DMS 273 treated with DMSO at 0.1 percent for 48 hours (cell line): ENCODE results near the gene RNF214.
"Not testable (repeated sequence)": the region's sequence is repeated elsewhere in the genome, so short reads cannot be mapped to it uniquely, and the experiment has no call there.

Experiments
- DNase-seq: peaks from one replicate; lab custom pipeline; 2025; lab: John Stamatoyannopoulos, UW

RNF214 gene

GRCh38 chr11:117232092-117232878, at the start of gene RNF214:
Gene RNF214, plus strand, starts transcription at chr11:117232671. Its CDS starts 1,602 bp downstream, at chr11:117234273.
- DNase-seq: peak; percentile 0

DNA sequence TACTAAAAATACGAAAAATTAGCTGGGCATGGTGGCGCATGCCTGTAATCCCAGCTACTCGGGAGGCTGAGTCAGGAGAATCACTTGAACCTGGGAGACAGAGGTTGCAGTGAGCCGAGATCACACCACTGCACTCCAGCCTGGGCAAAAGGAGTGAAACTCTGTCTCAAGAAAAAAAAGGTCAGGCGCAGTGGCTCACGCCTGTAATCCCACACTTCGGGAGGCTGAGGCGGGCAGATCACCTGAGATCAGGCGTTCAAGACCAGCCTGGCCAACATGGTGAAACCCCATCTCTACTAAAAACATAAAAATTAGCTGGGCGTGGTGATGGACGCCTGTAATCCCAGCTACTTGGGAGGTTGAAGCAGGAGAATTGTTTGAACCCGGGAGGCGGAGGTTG, 49.3 kb upstream of the RNF214 start:
- DNase-seq: not testable (repeated sequence)

DNA sequence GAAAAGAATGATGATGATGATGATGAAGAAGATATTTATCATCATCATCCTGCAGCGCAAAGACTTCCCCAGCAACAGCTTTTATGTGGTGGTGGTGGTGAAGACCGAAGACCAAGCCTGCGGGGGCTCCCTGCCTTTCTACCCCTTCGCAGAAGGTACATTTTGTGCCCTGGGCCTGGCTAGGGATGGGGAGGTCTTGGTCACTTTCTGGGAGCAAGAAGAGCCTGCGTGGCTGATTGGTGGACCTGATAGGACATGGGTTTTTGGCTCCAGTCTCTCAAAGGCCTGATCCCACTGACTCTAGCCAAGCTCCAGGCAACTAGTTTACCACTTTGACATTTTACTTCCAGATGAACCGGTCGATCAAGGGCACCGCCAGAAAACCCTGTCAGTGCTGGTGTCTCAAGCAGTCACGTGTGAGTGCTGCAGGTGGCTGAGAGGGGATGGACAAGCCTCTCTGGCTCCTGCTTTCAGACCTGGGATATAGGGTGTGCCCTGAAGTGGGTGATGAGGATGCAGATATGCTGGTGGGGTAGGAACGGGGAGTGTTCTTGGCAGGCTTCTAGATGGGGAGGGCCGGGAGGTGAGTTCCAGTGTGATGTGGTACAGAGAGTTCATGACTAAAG, 48.6 kb upstream of the RNF214 start:
- no peak for DNase-seq

GRCh38 chr11:117185736-117186430, 46.6 kb upstream of the RNF214 start:
- DNase-seq: no peak

- no peak for DNase-seq
These were observed 46.1 kb upstream of the RNF214 start for GRCh38 chr11:117186431-117186761.

DNA sequence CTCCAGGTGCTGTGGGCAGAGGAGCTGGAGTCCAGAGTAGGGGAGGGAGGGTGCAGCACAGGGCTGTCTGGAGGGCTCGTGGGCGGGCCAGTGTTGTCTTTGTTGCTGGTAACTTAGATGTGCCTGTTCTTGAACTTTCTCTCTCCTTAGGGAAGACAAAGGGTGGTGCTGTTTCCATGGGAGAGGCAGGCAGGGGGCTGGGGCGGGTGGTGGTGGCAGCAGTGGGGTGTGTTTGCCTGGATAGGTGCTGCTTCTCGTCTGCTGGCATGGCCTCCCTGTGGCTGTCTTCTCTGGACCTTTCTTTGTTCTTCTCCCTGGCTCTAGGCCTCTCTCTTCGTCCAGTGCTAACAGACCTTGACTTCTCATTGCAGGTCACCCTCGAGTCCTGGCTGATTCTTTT, 45.5 kb upstream of the RNF214 start:
- no peak for DNase-seq

GRCh38 chr11:117187428-117187798, 45.1 kb upstream of the RNF214 start:
- DNase-seq: no peak

DNA sequence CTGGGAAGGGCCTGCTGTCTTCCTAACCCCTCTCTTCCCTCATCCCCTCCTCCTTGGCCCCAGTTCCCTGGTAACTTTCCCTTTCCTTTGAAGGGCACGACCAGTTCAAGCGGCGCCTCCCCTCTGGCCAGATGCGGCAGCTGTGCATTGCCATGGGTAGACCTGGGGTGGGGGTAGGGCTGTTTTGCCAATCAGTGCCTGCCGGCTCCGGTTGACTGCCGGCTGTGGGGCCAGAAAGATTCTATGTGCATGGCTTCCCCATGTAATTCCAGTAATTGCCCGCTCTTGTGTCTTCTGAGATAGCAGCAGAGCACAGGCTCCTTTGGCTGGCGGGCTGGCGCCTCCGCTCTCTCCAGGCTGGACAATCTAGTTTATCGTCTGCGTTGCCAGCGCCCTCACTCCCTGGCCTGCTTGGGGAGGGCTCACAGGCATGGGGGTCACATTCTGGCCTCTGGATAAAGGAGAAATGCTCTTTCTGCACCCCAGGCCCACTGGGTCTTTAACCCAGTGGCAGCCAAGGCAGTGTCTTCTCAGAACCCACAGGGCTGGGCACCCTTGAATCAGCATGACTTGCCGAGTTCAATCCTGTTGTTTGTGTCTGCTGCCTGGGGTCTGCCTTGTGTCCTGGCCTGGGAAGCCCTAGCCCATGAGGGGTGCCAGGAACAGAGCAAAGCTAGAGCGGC, 44.5 kb upstream of the RNF214 start:
- no peak for DNase-seq

GRCh38 chr11:117188620-117189081, 43.8 kb upstream of the RNF214 start:
- no peak for DNase-seq

DNA sequence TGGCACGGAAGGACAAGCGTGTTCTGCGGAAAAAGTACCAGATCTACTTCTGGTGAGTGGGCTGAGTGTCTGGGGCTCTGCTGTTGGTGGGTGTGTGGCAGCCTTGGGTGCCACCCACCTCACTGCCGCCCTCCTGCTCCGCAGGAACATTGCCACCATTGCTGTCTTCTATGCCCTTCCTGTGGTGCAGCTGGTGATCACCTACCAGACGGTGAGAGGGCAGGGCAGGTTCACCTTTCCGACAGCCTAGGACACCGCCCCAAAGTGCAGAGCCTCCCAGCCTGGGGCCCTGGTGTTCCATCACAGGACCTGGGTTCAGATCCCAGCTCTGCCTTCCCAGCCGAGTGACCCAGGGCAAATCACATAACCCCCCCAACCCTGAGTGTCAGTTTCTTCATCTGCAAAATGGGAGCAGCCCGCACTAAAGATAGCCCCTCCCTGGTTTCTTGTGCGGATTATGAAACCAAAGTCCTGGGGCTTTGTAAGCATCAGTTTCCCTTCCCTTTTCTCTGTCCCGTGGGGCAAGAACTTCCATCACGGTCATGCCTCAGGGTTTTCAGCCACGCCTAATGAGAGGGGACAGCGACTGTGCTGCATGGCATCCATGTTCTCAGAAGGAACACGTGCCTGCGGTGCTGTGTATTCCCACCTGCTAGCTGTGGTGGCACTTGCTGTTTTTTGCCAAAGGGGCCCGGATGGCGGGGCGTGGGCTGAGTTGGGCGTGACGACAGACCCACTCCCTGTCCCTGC, 43.1 kb upstream of the RNF214 start:
- no peak for DNase-seq

- no peak for DNase-seq
These were observed 42.4 kb upstream of the RNF214 start for GRCh38 chr11:117189941-117190544.

DNA sequence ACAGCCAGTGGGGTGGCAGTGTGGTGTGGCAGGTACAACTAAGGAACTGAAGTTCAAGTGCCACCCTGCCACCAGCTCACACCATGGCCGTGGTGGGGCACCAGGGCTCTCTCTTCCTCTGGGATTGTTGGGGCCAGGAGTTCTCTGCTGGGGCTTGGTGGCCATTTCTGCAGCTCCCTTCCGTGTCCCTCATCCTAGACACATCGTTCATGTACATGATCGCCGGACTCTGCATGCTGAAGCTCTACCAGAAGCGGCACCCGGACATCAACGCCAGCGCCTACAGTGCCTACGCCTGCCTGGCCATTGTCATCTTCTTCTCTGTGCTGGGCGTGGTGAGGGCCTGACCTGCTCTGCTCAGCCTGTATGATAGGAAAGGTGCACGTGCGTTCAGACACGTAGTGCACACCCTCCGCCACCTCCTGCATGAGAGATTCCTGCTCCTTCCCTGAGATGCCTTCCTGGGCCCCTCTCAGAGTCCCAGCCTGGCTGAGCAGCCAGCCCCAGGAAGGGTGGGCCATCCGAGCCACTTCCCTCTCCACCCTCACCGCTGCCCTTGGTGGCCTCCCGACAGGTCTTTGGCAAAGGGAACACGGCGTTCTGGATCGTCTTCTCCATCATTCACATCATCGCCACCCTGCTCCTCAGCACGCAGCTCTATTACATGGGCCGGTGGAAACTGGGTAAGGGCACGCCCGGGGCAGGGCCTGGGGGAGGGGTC, 40.6 kb upstream of the RNF214 start:
- no peak for DNase-seq

DNA sequence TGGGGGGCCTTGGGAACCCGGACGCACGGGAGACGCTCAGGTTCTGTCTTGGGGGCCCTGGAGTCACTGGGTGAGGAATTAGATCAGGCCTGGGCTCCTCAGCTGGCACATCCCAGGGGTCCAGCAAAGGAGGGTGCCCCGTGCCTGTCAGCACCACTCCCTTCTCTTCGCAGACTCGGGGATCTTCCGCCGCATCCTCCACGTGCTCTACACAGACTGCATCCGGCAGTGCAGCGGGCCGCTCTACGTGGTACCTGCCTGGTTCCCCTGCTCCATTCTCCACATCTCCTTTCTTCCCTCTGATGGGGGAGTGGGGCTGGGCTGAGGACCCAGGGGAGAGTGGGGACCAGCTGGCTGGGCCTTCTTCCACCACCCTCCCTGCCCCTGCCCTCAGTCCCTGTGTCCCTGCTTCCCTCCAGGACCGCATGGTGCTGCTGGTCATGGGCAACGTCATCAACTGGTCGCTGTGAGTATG, 40.0 kb upstream of the RNF214 start:
- DNase-seq: no peak

DNA sequence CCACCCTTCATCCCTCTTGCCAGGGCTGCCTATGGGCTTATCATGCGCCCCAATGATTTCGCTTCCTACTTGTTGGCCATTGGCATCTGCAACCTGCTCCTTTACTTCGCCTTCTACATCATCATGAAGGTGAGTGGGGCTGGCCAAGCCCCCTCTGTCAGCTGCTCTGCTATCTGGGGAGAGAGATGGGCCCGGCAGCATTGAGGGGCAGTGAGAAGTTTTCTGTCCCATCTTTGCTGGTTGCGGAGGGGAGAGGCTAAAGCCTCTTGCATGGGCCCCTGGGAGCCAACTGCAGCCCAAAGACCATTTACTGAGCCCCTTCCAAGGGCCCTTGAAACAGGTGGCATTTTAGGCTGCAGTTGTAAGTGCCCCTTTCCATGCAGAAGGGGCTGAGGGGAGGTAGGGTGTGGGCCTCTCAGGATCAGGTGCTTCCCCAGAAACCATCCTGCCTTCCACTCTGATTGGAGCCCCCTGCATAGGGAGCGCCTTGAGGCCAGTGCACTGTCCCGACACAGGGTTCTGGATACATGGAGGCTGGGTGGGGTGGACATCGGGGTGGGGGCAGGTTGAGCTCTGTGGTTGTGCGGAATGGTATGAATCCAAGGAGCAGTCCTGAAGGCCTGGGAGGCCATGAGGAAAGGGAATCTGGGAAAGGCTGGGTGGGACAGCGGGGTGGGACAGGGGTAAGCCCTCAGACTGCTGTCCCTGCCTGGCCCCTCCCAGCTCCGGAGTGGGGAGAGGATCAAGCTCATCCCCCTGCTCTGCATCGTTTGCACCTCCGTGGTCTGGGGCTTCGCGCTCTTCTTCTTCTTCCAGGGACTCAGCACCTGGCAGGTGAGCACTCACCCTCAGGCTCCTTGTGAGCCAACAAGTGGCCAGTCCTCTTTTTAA, 39.1 kb upstream of the RNF214 start:
- no peak for DNase-seq

GRCh38 chr11:117194267-117194666, 38.2 kb upstream of the RNF214 start:
- no peak for DNase-seq

- no peak for DNase-seq
These were observed 37.2 kb upstream of the RNF214 start for GRCh38 chr11:117195258-117195657.

DNA sequence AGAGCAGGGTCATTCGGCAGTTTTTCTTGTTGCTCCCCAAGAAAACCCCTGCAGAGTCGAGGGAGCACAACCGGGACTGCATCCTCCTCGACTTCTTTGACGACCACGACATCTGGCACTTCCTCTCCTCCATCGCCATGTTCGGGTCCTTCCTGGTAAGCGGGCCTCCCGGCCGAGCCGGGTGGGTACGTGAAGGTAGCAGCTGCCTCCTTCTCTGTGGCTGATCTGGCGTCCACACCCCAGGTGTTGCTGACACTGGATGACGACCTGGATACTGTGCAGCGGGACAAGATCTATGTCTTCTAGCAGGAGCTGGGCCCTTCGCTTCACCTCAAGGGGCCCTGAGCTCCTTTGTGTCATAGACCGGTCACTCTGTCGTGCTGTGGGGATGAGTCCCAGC, 36.7 kb upstream of the RNF214 start:
- no peak for DNase-seq

GRCh38 chr11:117197006-117197405, 35.5 kb upstream of the RNF214 start:
- DNase-seq: no peak
